Ishikawa (cell line): ENCODE data around the gene FLAD1.

ENCODE experiments used
- CREB1 ChIP-seq: IDR thresholded peaks from 2 replicates; pipeline ENCODE4 v1.6.1; 2012; ENCODE audit warnings: low read depth
- EP300 ChIP-seq: IDR thresholded peaks from 2 replicates; pipeline ENCODE4 v1.6.1; 2012; ENCODE audit warnings: borderline replicate concordance
- TCF12 ChIP-seq: IDR thresholded peaks from 2 replicates; pipeline ENCODE4 v1.6.1; 2012; ENCODE audit warnings: low read depth
- TEAD4 ChIP-seq: IDR thresholded peaks from 2 replicates; pipeline ENCODE4 v1.6.1; 2012
- USF1 ChIP-seq: IDR thresholded peaks from 2 replicates; pipeline ENCODE4 v1.6.1; 2012

GRCh38 chr1:155040358-155041093, 57.4 kb downstream of the FLAD1 start:
- TF ChIP-seq TEAD4, result no peak
- no peak for TF ChIP-seq CREB1
- TF ChIP-seq EP300, result no peak
- TF ChIP-seq TCF12, result no peak
- TF ChIP-seq USF1, result no peak
